Gastroesophageal sphincter (tissue), 3 donors: Measurements from ENCODE around the gene OR14K1.

Experiments
- CTCF ChIP-seq, 4 experiments: fragments of 200-600 bp in 2 of 4; fragments of 450-650 bp in 2 of 4; sonication (generic) in 1 of 4; IDR thresholded peaks; one replicate each; pipeline ENCODE4 v1.5.1; 2017 to 2019; ENCODE audit warnings: antibody characterized with exemption in 4 of 4, mild to moderate bottlenecking in 2 of 4, moderate library complexity in 2 of 4
- EP300 ChIP-seq: sonication (generic); formaldehyde crosslinking; IDR thresholded peaks from one replicate; pipeline ENCODE4 v1.6.1; 2017; ENCODE audit warnings: antibody characterized with exemption, mild to moderate bottlenecking
- POLR2AphosphoS5 ChIP-seq: sonication (generic); formaldehyde crosslinking; IDR thresholded peaks from one replicate; pipeline ENCODE4 v1.6.1; 2017; ENCODE audit warnings: antibody characterized with exemption

- TF ChIP-seq POLR2AphosphoS5, result no peak
- TF ChIP-seq CTCF (IDR thresholded peaks at IDR 0.05), result no peak
- TF ChIP-seq EP300, result no peak
These were observed 9.2 kb downstream of the OR14K1 start for GRCh38 chr1:247747616-247748015.
